ENCODE data around the gene KLHDC7A. TPM values are rescaled to one million over a fixed set of nuclear protein-coding genes. Genes with fewer than 3 reads are reported as not detected.

Gene KLHDC7A
- total and polyA plus RNA-seq, 10 donors = not detected

- intact Hi-C loops (cut with DNase I; ENCODE audit: low total_unique reads) = no loop called here
- Histone ChIP-seq H3K4me1 (peaks cover 0 to 6% (median 0%) of the 10 kb centered on the region in 6 donors), H3K9me3 (peaks cover 0 to 7% (median 0%) of the 10 kb centered on the region in 8 donors), H3K27ac (no peak overlapping the region), H3K4me3 (no peak overlapping the region), H3K36me3 (no peaks in the 10 kb centered on the region), H3K27me3 (replicated peaks in 1 of 7) (peaks cover 0 to 27% (median 0%) of the 10 kb centered on the region in 7 donors)
- no peak for TF ChIP-seq POLR2A (IDR thresholded peaks at IDR 0.05)
- no peak for TF ChIP-seq CTCF (IDR thresholded peaks at IDR 0.05 in 8 of 11, conservative IDR thresholded peaks at IDR 0.05 in 3 of 11)
- no peak for TF ChIP-seq POLR2AphosphoS5 (IDR thresholded peaks at IDR 0.05)
- no peak for DNase-seq
- WGBS, 5 donors = 52 to 68% (median 62%) methylated on average over 3 of the region's 3 CpGs
These were observed 13.6 kb downstream of the KLHDC7A start for GRCh38 chr1:18494304-18494703.

- H3K9me3 ChIP-seq = no peaks in the 10 kb centered on the region
- H3K27ac ChIP-seq = no peak overlapping the region
- H3K4me1 ChIP-seq = peaks cover 0 to 4% (median 0%) of the 10 kb centered on the region in 6 donors
- TF ChIP-seq POLR2A (IDR thresholded peaks at IDR 0.05) (no peak), POLR2AphosphoS5 (IDR thresholded peaks at IDR 0.05) (no peak), CTCF (IDR thresholded peaks at IDR 0.05 in 8 of 11, conservative IDR thresholded peaks at IDR 0.05 in 3 of 11) (no peak)
- H3K36me3 ChIP-seq = no peaks in the 10 kb centered on the region
- DNase-seq = peak; percentile 38
- 54 to 73% (median 58%) methylated on average over 5 of the region's 5 CpGs for WGBS, 5 donors
- no peak overlapping the region for H3K4me3 ChIP-seq
- intact Hi-C loops (cut with DNase I; ENCODE audit: low total_unique reads) = no loop called here
- peaks cover 0 to 20% (median 0%) of the 10 kb centered on the region in 7 donors for H3K27me3 ChIP-seq (replicated peaks in 1 of 7)
These were observed 14.9 kb downstream of the KLHDC7A start for GRCh38 chr1:18495635-18496034.

GRCh38 chr1:18496056-18496455 lies 15.3 kb downstream of the KLHDC7A start:
- TF ChIP-seq POLR2A (IDR thresholded peaks at IDR 0.05) (no peak), CTCF (IDR thresholded peaks at IDR 0.05 in 8 of 11, conservative IDR thresholded peaks at IDR 0.05 in 3 of 11) (no peak)
- peaks cover 0 to 19% (median 0%) of the 10 kb centered on the region in 7 donors for H3K27me3 ChIP-seq (replicated peaks in 1 of 7)

GRCh38 chr1:18496497-18497235 lies 15.9 kb downstream of the KLHDC7A start:
- Histone ChIP-seq H3K27ac (no peak overlapping the region), H3K4me1 (no peaks in the 10 kb centered on the region), H3K27me3 (replicated peaks in 1 of 7) (peaks cover 0 to 19% (median 0%) of the 10 kb centered on the region in 7 donors), H3K9me3 (no peaks in the 10 kb centered on the region), H3K36me3 (no peaks in the 10 kb centered on the region), H3K4me3 (no peak overlapping the region)
- TF ChIP-seq CTCF (IDR thresholded peaks at IDR 0.05 in 8 of 11, conservative IDR thresholded peaks at IDR 0.05 in 3 of 11) = no peak
- TF ChIP-seq POLR2AphosphoS5 (IDR thresholded peaks at IDR 0.05) = no peak
- TF ChIP-seq POLR2A (IDR thresholded peaks at IDR 0.05) = no peak
- intact Hi-C loops (cut with DNase I; ENCODE audit: low total_unique reads) = no loop called here
- WGBS, 5 donors = 87 to 91% (median 89%) methylated on average over 8 of the region's 8 CpGs
- peak; percentile 28 for DNase-seq

More at GRCh38 chr1:18496056-18496455, 15.3 kb downstream of the KLHDC7A start:
- no peak overlapping the region for H3K4me3 ChIP-seq
- intact Hi-C loops (cut with DNase I; ENCODE audit: low total_unique reads) = no loop called here
- H3K36me3 ChIP-seq = no peaks in the 10 kb centered on the region
- H3K9me3 ChIP-seq = no peaks in the 10 kb centered on the region
- 59 to 79% (median 67%) methylated on average over 1 of the region's 1 CpG for WGBS, 5 donors
- no peaks in the 10 kb centered on the region for H3K4me1 ChIP-seq
- no peak for DNase-seq
- H3K27ac ChIP-seq = no peak overlapping the region

Measured in spleen (tissue), 11 donors.